Choroid plexus epithelial cell (primary cell): Measurements from ENCODE around the gene RYR3.

ENCODE experiments used
- DNase-seq: peaks from one replicate; pipeline ENCODE4 v3.0.0-alpha.2; 2010; ENCODE audit warnings: low read depth
- H3K4me3 ChIP-seq: 2 replicates; pipeline ENCODE4 v1.5.1; 2011; ENCODE audit warnings: low read depth, mild to moderate bottlenecking, control low read depth, low read length, moderate library complexity
- TF ChIP-seq, protein P1 (sequence below): conservative IDR thresholded peaks from 2 replicates; pipeline ENCODE4 v1.5.1; 2011; ENCODE audit warnings: low read depth, mild to moderate bottlenecking, control low read depth, inconsistent platforms, low read length, moderate library complexity

The RYR3 gene

DNA sequence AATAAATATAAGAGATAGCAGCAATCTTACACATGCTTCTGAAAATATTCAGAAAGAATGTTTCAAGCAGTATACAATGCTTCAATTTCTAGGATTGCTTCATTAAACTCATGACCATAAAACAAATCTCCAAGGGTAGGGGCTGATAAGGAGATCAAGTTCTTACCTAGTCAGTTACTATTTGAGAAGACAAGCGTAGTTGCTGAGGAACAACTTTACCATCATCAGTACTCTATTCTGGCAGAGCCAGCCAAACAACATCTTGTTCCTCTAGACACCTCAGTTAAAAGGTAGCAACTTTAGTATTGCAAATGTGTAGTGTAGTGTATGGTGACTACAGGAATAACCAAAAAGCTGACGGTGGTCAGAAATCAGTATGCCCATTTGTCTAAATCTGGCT, 572.2 kb downstream of the RYR3 start:
- DNase-seq: no peak
- no peak overlapping the region for H3K4me3 ChIP-seq
- TF ChIP-seq, protein P1, sequence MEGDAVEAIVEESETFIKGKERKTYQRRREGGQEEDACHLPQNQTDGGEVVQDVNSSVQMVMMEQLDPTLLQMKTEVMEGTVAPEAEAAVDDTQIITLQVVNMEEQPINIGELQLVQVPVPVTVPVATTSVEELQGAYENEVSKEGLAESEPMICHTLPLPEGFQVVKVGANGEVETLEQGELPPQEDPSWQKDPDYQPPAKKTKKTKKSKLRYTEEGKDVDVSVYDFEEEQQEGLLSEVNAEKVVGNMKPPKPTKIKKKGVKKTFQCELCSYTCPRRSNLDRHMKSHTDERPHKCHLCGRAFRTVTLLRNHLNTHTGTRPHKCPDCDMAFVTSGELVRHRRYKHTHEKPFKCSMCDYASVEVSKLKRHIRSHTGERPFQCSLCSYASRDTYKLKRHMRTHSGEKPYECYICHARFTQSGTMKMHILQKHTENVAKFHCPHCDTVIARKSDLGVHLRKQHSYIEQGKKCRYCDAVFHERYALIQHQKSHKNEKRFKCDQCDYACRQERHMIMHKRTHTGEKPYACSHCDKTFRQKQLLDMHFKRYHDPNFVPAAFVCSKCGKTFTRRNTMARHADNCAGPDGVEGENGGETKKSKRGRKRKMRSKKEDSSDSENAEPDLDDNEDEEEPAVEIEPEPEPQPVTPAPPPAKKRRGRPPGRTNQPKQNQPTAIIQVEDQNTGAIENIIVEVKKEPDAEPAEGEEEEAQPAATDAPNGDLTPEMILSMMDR: no peak

DNA sequence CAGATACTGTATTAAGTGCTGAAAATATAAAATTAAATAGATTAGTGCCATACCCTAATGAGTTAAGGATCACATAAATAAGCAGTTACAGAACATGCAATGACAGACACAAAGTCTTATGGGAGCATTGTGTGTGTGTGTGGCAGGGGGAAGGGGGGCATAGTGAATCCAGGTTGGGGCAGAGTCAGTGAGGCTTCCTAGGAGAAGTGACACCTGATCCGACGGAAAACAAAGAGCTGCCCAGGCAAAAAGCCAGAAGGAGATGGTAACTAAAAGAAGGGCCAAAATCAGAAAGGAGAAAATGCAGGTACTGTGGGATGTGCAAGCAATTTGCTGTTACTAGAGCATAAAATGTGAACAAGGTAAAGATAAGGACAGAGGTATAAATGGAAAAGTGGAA, 577.4 kb downstream of the RYR3 start:
- H3K4me3 ChIP-seq: no peak overlapping the region
- TF ChIP-seq, protein P1: no peak
- DNase-seq: no peak

DNA sequence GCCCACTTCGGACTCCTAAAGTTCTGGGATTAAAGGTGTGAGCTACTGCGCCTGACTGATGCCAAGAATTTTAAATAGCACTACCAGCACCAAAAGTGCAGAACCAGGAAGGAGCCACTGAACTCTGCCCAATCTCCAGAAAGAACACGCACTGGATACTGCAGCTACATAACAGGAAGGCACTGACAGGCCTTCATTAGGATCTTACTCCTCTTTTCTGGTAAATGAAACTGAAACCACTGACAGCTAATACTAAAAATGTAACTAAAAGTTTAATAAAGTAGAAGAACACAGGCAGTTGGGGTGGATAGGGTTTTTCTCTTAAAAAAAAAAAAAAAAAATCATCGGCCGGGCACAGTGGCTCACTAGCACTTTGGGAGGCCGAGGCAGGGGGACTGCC, 583.4 kb downstream of the RYR3 start:
- no peak overlapping the region for H3K4me3 ChIP-seq
- DNase-seq: no peak
- TF ChIP-seq, protein P1: no peak

DNA sequence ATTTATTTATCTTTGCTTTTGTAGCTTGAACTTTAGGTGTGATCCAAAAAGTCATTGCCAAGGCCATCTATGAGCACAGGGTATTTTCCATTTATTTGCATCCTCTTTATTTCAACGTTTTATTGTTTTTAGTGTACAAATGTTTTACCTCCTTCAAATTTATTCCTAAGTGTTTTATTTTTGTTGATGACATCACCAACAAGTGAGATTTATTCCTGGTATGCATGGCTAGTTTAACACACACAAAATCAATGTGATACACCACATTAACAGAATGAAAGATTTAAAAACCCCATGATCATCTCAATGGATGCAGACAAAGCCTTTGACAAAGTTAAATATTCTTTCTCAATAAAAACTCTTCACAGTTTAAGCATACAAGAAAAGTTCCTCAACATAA, 591.3 kb downstream of the RYR3 start:
- TF ChIP-seq, protein P1: no peak
- no peak for DNase-seq
- H3K4me3 ChIP-seq: no peak overlapping the region

DNA sequence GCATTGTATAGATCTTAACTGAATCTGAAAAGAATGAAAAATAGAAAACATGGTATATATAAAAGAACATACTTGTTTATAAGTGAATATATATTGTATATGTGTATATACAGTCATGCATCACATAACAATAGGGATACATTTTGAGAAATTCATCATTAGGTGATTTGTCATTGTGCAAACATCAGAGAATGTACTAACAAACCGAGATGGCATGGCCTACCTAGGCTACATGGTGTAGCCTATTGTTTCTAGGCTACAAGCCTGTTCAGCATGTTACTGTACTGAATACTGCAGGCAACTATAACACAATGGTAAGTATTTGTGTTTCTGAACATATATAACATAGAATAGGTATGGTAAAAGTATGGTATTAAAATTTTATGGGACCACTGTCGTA, 592.9 kb downstream of the RYR3 start:
- H3K4me3 ChIP-seq: no peak overlapping the region
- DNase-seq: no peak
- TF ChIP-seq, protein P1: no peak

DNA sequence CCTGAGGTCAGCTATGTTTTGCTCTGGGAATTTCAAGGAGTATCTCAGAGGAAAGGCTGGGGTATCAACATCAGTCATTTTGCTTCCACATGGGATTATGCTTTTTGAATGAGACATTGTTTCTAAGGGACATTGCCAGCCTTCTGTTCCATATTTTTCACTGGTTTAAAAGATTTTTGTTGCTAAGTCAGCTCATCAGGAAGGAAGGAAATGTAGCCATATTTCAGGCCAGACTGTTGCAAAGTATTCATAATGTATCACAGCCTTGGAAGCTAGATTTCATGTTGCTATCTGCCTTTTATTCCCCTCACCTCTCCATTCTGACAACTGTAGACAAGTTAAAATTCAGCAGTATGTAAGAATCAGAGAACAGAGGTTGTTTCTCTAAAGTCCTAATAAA, 596.6 kb downstream of the RYR3 start:
- TF ChIP-seq, protein P1: no peak
- no peak overlapping the region for H3K4me3 ChIP-seq
- DNase-seq: no peak

DNA sequence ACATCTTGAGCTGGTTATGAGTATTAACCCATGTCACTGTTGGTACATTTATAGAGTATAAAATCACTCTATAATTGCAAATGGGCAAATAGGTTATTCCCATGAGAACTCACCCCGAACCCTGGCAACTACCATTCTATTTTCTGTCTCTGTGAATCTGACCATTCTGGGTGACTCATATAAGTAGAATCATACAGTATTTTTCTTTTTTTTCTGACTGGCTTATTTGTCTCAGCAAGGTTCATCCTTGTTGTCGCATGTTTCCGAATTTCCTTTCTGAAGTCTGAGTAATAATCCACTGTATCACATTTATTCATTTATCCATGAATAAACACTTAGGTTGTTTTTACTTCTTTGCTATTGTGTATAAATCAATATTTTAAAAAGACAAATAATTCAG, 597.6 kb downstream of the RYR3 start:
- DNase-seq: peak; percentile 28
- TF ChIP-seq, protein P1: no peak
- H3K4me3 ChIP-seq: no peak overlapping the region
